Transverse colon (tissue), 4 donors: ENCODE measurements around the gene INO80B.

ENCODE experiments used
- POLR2A ChIP-seq: fragments of 450-650 bp; IDR thresholded peaks from one replicate; pipeline ENCODE4 v1.6.1; 2016; ENCODE audit warnings: antibody characterized with exemption, mild to moderate bottlenecking, moderate library complexity
- POLR2AphosphoS5 ChIP-seq, 3 donors: sonication (generic); formaldehyde crosslinking; IDR thresholded peaks; one replicate each; pipeline ENCODE4 v1.6.1; 2016; ENCODE audit warnings: antibody characterized with exemption in 3 of 3
- TF ChIP-seq, protein P1 (sequence below), 5 experiments: fragments of 200-600 bp in 3 of 5; fragments of 450-650 bp in 2 of 5; sonication (generic) in 3 of 5; IDR thresholded peaks; 1 replicate in 2 of 5; 2 replicates in 3 of 5; pipeline ENCODE4 v1.5.1; 2016 to 2017; ENCODE audit warnings: antibody characterized with exemption in 5 of 5, inconsistent platforms in 3 of 5, mild to moderate bottlenecking in 2 of 5, moderate library complexity in 1 of 5

DNA sequence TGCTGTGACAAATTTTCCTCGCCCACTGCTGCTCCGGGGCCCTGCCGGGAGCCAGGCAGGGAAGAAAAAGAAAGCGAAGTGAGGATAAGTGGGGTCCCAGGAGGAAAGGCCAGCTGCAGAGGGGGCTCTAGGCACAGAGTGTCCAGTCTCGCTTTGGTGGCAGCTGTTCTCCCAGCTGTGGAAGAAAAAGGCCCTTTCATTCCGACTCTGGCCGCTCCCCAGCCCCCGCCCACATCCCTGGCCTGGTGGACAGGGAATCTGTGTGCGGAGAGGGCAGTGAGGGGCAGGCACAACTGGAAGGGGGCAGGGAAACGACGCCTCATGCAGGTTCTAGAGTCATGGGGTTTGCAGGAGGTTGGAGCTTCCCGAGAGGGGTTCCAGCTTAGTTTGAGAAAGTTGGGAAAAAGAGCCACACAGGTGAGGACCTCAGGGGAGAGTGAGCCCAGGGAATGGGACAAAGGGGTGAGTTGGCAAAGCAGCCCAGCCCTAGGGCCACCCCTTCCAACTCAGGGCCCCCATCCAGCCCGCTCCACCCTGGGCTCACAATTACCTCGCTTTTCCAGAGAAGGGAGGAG is 15.0 kb upstream of the INO80B start:
- TF ChIP-seq, protein P1, sequence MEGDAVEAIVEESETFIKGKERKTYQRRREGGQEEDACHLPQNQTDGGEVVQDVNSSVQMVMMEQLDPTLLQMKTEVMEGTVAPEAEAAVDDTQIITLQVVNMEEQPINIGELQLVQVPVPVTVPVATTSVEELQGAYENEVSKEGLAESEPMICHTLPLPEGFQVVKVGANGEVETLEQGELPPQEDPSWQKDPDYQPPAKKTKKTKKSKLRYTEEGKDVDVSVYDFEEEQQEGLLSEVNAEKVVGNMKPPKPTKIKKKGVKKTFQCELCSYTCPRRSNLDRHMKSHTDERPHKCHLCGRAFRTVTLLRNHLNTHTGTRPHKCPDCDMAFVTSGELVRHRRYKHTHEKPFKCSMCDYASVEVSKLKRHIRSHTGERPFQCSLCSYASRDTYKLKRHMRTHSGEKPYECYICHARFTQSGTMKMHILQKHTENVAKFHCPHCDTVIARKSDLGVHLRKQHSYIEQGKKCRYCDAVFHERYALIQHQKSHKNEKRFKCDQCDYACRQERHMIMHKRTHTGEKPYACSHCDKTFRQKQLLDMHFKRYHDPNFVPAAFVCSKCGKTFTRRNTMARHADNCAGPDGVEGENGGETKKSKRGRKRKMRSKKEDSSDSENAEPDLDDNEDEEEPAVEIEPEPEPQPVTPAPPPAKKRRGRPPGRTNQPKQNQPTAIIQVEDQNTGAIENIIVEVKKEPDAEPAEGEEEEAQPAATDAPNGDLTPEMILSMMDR (IDR thresholded peaks at IDR 0.05) = no peak
- TF ChIP-seq POLR2A (no peak), POLR2AphosphoS5 (IDR thresholded peaks at IDR 0.05) (no peak)
